HEK293T (cell line): ENCODE data around the gene ANKZF1.

Experiments
- CTCF ChIA-PET: fragments of 350-600 bp; formaldehyde crosslinking; extraction: SDS; loops from one replicate; lab custom pipeline; 2021; ENCODE audit warnings: antibody characterized with exemption, inconsistent platforms; lab: Yijun Ruan, JAX
- POLR2A ChIA-PET: fragments of 350-600 bp; formaldehyde crosslinking; extraction: SDS; loops from one replicate; lab custom pipeline; 2020; ENCODE audit warnings: antibody characterized with exemption, inconsistent platforms; lab: Yijun Ruan, JAX
- DNase-seq: peaks from one replicate; pipeline ENCODE4 v3.0.0; 2012; ENCODE audit warnings: mixed read lengths; ENCODE audit errors: extremely low spot score
- ARNT ChIP-seq: fragments of 450-650 bp; IDR thresholded peaks from 2 replicates; pipeline ENCODE4 v1.6.1; 2017; ENCODE audit warnings: mild to moderate bottlenecking
- BHLHE40 ChIP-seq: fragments of 450-650 bp; IDR thresholded peaks from 2 replicates; pipeline ENCODE4 v1.6.1; 2016; ENCODE audit warnings: mild to moderate bottlenecking, moderate library complexity, borderline replicate concordance
- CTBP1 ChIP-seq: fragments of 450-650 bp; IDR thresholded peaks from 2 replicates; pipeline ENCODE4 v1.6.1; 2016; ENCODE audit warnings: borderline replicate concordance
- ELF4 ChIP-seq: fragments of 450-650 bp; IDR thresholded peaks from 2 replicates; pipeline ENCODE4 v1.6.1; 2017; ENCODE audit warnings: antibody characterized with exemption
- FOXA1 ChIP-seq: fragments of 450-650 bp; IDR thresholded peaks from 2 replicates; pipeline ENCODE4 v1.6.1; 2016; ENCODE audit warnings: mild to moderate bottlenecking
- FOXK2 ChIP-seq: fragments of 450-650 bp; IDR thresholded peaks from 2 replicates; pipeline ENCODE4 v1.6.1; 2016; ENCODE audit warnings: mild to moderate bottlenecking
- FOXM1 ChIP-seq: fragments of 450-650 bp; IDR thresholded peaks from 2 replicates; pipeline ENCODE4 v1.6.1; 2017; ENCODE audit warnings: mild to moderate bottlenecking, borderline replicate concordance
- HDGF ChIP-seq: fragments of 450-650 bp; IDR thresholded peaks from 2 replicates; pipeline ENCODE4 v1.6.1; 2017; ENCODE audit warnings: antibody characterized with exemption, borderline replicate concordance
- L3MBTL2 ChIP-seq: fragments of 450-650 bp; conservative IDR thresholded peaks from 2 replicates; pipeline ENCODE4 v1.6.1; 2016; ENCODE audit warnings: mild to moderate bottlenecking
- LEF1 ChIP-seq: fragments of 450-650 bp; IDR thresholded peaks from 2 replicates; pipeline ENCODE4 v1.6.1; 2017; ENCODE audit warnings: mild to moderate bottlenecking, borderline replicate concordance
- NFRKB ChIP-seq: fragments of 450-650 bp; IDR thresholded peaks from 2 replicates; pipeline ENCODE4 v1.6.1; 2016; ENCODE audit warnings: mild to moderate bottlenecking, moderate library complexity
- SP1 ChIP-seq: fragments of 450-650 bp; IDR thresholded peaks from 2 replicates; pipeline ENCODE4 v1.6.1; 2017
- SUZ12 ChIP-seq: fragments of 450-650 bp; IDR thresholded peaks from 2 replicates; pipeline ENCODE4 v1.6.1; 2016; ENCODE audit warnings: mild to moderate bottlenecking
- TARDBP ChIP-seq: fragments of 450-650 bp; IDR thresholded peaks from 2 replicates; pipeline ENCODE4 v1.6.1; 2016
- ZNF384 ChIP-seq: fragments of 450-650 bp; IDR thresholded peaks from 2 replicates; pipeline ENCODE4 v1.6.1; 2016
- TF ChIP-seq, protein P1 (sequence below): fragments of 450-650 bp; IDR thresholded peaks from 2 replicates; pipeline ENCODE4 v1.6.1; 2016

Gene ANKZF1

GRCh38 chr2:219220652-219221402, 8.8 kb upstream of the ANKZF1 start:
- ChIA-PET POLR2A (interaction anchor here (1.0 to 2.7 kb wide), 2 partner anchors 15 to 25 kb away, joined by 3 to 13 read pairs; partner anchors contain the start of genes GLB1L and STK16), CTCF (no interaction called here)
- no peak for TF ChIP-seq ELF4
- no peak for TF ChIP-seq FOXK2
- no peak for TF ChIP-seq SP1
- TF ChIP-seq SUZ12, result no peak
- no peak for TF ChIP-seq LEF1
- no peak for TF ChIP-seq ZNF384
- TF ChIP-seq HDGF, result no peak
- TF ChIP-seq ARNT, result no peak
- no peak for TF ChIP-seq FOXA1
- no peak for TF ChIP-seq TARDBP
- no peak for DNase-seq

GRCh38 chr2:219221957-219222518, 7.6 kb upstream of the ANKZF1 start:
- ChIA-PET POLR2A (interaction anchor here (0.9 kb wide), 1 partner anchor 16 kb away, joined by 4 read pairs; no protein-coding TSS in a partner anchor), CTCF (no interaction called here)
- DNase-seq, result no peak
- no peak for TF ChIP-seq BHLHE40
- TF ChIP-seq HDGF, result no peak
- no peak for TF ChIP-seq SUZ12
- TF ChIP-seq NFRKB, result no peak
- no peak for TF ChIP-seq ARNT
- no peak for TF ChIP-seq SP1
- no peak for TF ChIP-seq CTBP1
- TF ChIP-seq FOXK2, result no peak
- TF ChIP-seq ZNF384, result no peak
- TF ChIP-seq, protein P1, sequence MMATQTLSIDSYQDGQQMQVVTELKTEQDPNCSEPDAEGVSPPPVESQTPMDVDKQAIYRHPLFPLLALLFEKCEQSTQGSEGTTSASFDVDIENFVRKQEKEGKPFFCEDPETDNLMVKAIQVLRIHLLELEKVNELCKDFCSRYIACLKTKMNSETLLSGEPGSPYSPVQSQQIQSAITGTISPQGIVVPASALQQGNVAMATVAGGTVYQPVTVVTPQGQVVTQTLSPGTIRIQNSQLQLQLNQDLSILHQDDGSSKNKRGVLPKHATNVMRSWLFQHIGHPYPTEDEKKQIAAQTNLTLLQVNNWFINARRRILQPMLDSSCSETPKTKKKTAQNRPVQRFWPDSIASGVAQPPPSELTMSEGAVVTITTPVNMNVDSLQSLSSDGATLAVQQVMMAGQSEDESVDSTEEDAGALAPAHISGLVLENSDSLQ, result no peak
- no peak for TF ChIP-seq TARDBP
- no peak for TF ChIP-seq FOXM1
- TF ChIP-seq ELF4, result no peak
- TF ChIP-seq L3MBTL2, result no peak
- no peak for TF ChIP-seq LEF1
- TF ChIP-seq FOXA1, result no peak

DNA sequence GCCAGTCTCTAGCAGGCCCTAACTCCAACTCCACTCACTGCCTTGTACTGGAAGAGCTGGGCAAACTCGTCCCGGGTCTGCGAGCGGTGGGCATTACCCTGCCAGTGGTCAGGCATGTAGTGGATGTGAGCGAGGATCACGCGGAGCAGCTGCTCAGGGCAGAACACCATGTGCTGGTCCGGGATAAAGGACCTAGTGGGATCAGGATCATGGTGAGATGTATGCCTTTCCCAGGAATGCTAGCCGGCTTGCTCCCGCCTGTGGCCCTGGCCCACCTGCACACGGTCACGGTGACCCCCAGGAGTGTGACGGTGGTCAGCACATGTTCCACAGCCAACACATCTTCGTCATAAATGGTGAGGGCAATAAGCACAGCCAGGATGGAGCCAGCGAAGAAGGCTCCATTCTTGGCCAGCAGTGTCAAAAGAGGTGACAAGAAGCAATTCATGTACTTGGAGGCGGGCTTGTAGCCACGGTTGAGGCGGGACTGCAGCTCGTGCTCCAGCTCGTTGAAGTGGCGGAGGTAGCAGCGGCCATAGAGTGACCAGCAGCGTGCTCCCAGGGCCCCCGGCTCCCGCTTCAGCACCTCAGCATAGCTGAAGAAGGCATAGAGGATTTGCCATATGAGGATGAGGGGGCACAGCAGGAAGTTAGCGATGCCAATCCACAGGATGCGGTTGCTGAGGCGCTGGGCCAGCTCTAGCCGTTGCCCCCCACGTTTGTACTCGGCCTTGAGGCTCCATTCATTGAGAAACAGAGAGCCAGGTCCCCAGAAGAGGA, 5.6 kb upstream of the ANKZF1 start:
- TF ChIP-seq NFRKB (no peak), FOXM1 (no peak), ARNT (no peak), BHLHE40 (no peak), SUZ12 (no peak), FOXA1 (no peak), LEF1 (no peak), CTBP1 (no peak), SP1 (no peak), TARDBP (no peak), L3MBTL2 (no peak), ELF4 (no peak), HDGF (no peak), FOXK2 (no peak), ZNF384 (no peak)
- TF ChIP-seq, protein P1, result no peak
- CTCF ChIA-PET, result interaction anchor here (0.5 kb wide), 1 partner anchor 65 kb away, joined by 3 read pairs; no protein-coding TSS in a partner anchor
- POLR2A ChIA-PET, result interaction anchor here (1.4 kb wide), 1 partner anchor 47 kb away, joined by 3 read pairs; the partner anchor contains the start of gene CNPPD1
- no peak for DNase-seq

DNA sequence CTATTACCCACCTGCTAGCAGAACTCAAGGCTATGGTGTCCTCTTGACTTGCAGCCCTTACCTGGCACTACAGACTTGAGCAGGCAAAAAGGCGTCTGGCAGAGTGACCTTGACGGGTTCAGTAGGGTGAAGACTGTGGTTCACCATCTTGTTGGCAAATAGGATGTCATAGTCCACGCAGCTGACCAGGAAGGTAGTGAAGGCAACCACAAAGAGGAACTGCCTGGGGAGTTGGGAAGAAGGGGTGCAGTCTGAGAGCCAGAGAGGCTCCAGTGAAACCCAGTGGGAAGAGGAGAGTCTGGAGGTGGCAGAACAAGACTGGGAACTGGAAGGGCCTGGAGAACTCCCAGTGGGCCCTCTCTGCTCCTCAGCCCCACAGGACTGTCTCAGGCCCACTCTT, 4.3 kb upstream of the ANKZF1 start:
- POLR2A ChIA-PET, result interaction anchor here (1.8 kb wide), 1 partner anchor 20 kb away, joined by 10 read pairs; the partner anchor contains the start of genes GLB1L and STK16
- CTCF ChIA-PET, result no interaction called here
- TF ChIP-seq TARDBP (no peak), SUZ12 (no peak), FOXM1 (no peak), FOXA1 (no peak), FOXK2 (no peak)
- TF ChIP-seq, protein P1, result no peak
- no peak for DNase-seq
